SK-N-MC (cell line): ENCODE data around the gene TBC1D1.

Experiments
- DNase-seq: peaks from one replicate; pipeline ENCODE4 v3.0.0-alpha.2; 2011; ENCODE audit warnings: low read depth, low spot score
- H3K27ac ChIP-seq: fragments of 200-600 bp; sonication (generic); 2 replicates; pipeline ENCODE4 v1.5.1; 2016; ENCODE audit warnings: mixed run types
- H3K36me3 ChIP-seq: fragments of 200-600 bp; sonication (generic); 2 replicates; pipeline ENCODE4 v1.6.1; 2017; ENCODE audit warnings: antibody characterized with exemption, low read length, mixed read lengths; ENCODE audit not compliant: insufficient read depth
- H3K4me3 ChIP-seq: fragments of 200-600 bp; sonication (generic); 2 replicates; pipeline ENCODE4 v1.5.1; 2016
- H3K9ac ChIP-seq: fragments of 200-600 bp; sonication (generic); 2 replicates; pipeline ENCODE4 v1.8.0; 2017; ENCODE audit warnings: mixed run types, mixed read lengths; ENCODE audit not compliant: insufficient read length
- H3K9me3 ChIP-seq: fragments of 200-600 bp; sonication (generic); 2 replicates; pipeline ENCODE4 v1.6.1; 2017; ENCODE audit warnings: low read depth, mild to moderate bottlenecking, antibody characterized with exemption, low read length, moderate library complexity, mixed read lengths
- EZH2 ChIP-seq: fragments of 200-600 bp; sonication (generic); IDR thresholded peaks from one replicate; pipeline ENCODE4 v1.6.1; 2017; ENCODE audit warnings: antibody characterized with exemption
- FOXP2 ChIP-seq: optimal IDR thresholded peaks from 2 replicates; pipeline ENCODE3; 2011; ENCODE audit warnings: mild to moderate bottlenecking, moderate library complexity; ENCODE audit not compliant: insufficient read depth; ENCODE audit errors: extremely low read length, control extremely low read depth
- POLR2AphosphoS5 ChIP-seq: IDR thresholded peaks from 2 replicates; pipeline ENCODE4 v1.6.1; 2012; ENCODE audit warnings: mild to moderate bottlenecking, low read depth, low read length, borderline replicate concordance

The TBC1D1 gene

DNA sequence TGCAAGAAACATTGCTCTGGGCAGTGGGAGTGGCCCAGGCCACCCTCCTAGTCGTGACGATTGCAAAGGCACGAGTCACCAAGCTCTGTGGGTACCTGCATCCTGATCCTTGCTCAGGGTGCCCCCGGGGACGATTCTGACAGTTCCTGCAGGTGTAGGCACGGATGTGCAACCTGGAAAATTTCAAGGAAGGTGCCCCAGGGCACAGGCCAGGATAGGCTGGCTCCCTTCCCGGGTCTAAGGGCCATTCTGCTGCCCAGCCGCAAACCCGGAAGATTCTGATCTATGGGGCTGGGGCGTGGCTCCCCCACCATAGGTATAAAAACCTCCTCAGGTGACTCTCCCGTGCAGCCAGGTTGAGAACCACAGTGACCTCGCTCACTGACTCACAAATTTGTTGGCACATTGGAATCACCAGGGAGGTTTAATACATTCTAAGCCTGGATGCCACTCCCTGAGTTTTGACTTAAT is 297.8 kb downstream of the TBC1D1 start:
- TF ChIP-seq EZH2 = no peak
- TF ChIP-seq POLR2AphosphoS5 = no peak
- no peak for TF ChIP-seq FOXP2
- H3K9me3 ChIP-seq = no peaks in the 10 kb centered on the region
- H3K9ac ChIP-seq = no peak overlapping the region
- no peaks in the 10 kb centered on the region for H3K36me3 ChIP-seq
- no peak overlapping the region for H3K4me3 ChIP-seq
- H3K27ac ChIP-seq = no peak overlapping the region
- no peak for DNase-seq
